Lung (tissue), 16 donors: Measurements from ENCODE around the gene TMEFF2. TPM values are rescaled to one million over a fixed set of nuclear protein-coding genes. Genes with fewer than 3 reads are reported as not detected.

ENCODE experiments used
- ATAC-seq: fragments of 200-7000 bp; cut with Tn5 transposase; one replicate; pipeline ENCODE4 v1.9.1; 2020; ENCODE audit warnings: moderate number of reproducible peaks; ENCODE audit not compliant: insufficient read depth, low FRiP score
- DNase-seq, 3 donors: peaks; one replicate each; pipeline ENCODE4 v3.0.0-alpha.2; 2013 to 2017
- H3K27ac ChIP-seq, 2 donors: one replicate each; pipeline ENCODE4 v1.5.1; 2013; ENCODE audit warnings: mild to moderate bottlenecking in 2 of 2, moderate library complexity in 2 of 2, control low read depth in 1 of 2, inconsistent platforms in 1 of 2, low read depth in 1 of 2, low read length in 1 of 2
- H3K27me3 ChIP-seq, 3 donors: one replicate each; pipeline ENCODE4 v1.5.1; 2013; ENCODE audit warnings: low read length in 2 of 3; ENCODE audit not compliant: control insufficient read depth in 3 of 3, insufficient read depth in 3 of 3
- H3K36me3 ChIP-seq, 4 donors: one replicate each; pipeline ENCODE4 v1.5.1; 2013; ENCODE audit warnings: low read length in 4 of 4, mild to moderate bottlenecking in 1 of 4, moderate library complexity in 1 of 4; ENCODE audit not compliant: control insufficient read depth in 4 of 4, insufficient read depth in 4 of 4
- H3K4me1 ChIP-seq, 5 donors: one replicate each; pipeline ENCODE4 v1.5.1; 2013; ENCODE audit warnings: low read length in 5 of 5, mild to moderate bottlenecking in 2 of 5, moderate library complexity in 1 of 5; ENCODE audit not compliant: control insufficient read depth in 5 of 5, insufficient read depth in 5 of 5
- H3K4me3 ChIP-seq: one replicate; pipeline ENCODE4 v1.5.1; 2013; ENCODE audit warnings: mild to moderate bottlenecking, control low read depth, moderate library complexity
- H3K9ac ChIP-seq, 2 donors: one replicate each; pipeline ENCODE4 v1.5.1; 2013; ENCODE audit warnings: low read length in 2 of 2, control low read depth in 1 of 2; ENCODE audit not compliant: insufficient read depth in 1 of 2
- H3K9me3 ChIP-seq, 4 donors: one replicate each; pipeline ENCODE4 v1.5.1; 2013; ENCODE audit warnings: low read length in 3 of 4, mild to moderate bottlenecking in 1 of 4, moderate library complexity in 1 of 4; ENCODE audit not compliant: control insufficient read depth in 4 of 4, insufficient read depth in 3 of 4
- CTCF ChIP-seq: IDR thresholded peaks from 2 replicates; pipeline ENCODE4 v1.5.1; 2012; ENCODE audit warnings: mild to moderate bottlenecking; ENCODE audit errors: control extremely low read depth, extremely low read depth
- WGBS, 2 donors: extraction: QIAGEN DNeasy Blood & Tissue Kit; methylation state at CpG; one replicate each; pipeline ENCODE4 v1.1.7; 2013; 5-methylcytosine and 5-hydroxymethylcytosine counted together
- long read RNA-seq, 5 donors: transcript quantifications; one replicate each; lab custom pipeline, GENCODE V29; 2026
- polyA plus RNA-seq, 2 donors: library from polyadenylated mRNA; stranded (reverse); fragments of 200-250 nt; gene quantifications; one replicate each; pipeline ENCODE4 v1.2.1, GENCODE V29; 2013
- total RNA-seq, 2 donors: library from RNA; depleted of rRNA in 1 of 2; stranded (reverse); fragments of >200 nt in 1 of 2; gene quantifications; one replicate each; pipeline ENCODE4 v1.2.1, GENCODE V29; 2014 to 2021
- donor health status: control.
- donor health status: control.
- donor health status: Bipolar disorder and iron deficiency.
- donor health status: healthy.
- donor health status: DM: yes; HTN: yes; CAD: no.

Gene TMEFF2
- total RNA-seq (under 1 TPM in 1 of 2 donors, not detected in 1; 0.43 TPM), polyA plus RNA-seq (not detected)
- long read RNA-seq, donor 1, partial matches to known transcripts: 0 of 1 reads
- long read RNA-seq, donor 1, other reads (novel, unspliced or antisense): 0 of 1 reads
- long read RNA-seq, donor 2: 0 reads
- long read RNA-seq, donor 3: 0 reads
- long read RNA-seq, donor 4: 0 reads
- long read RNA-seq, donor 5: 0 reads

GRCh38 chr2:192194866-192195547 is at the start of gene TMEFF2:
Gene TMEFF2 (minus strand): TSS chr2:192194933. CDS start chr2:192194524, 409 bp downstream.
- Histone ChIP-seq H3K36me3 (no peaks in the 10 kb centered on the region), H3K27ac (no peak within 1 kb of the TSS), H3K9me3 (peaks cover 0 to 5% (median 0%) of the 10 kb centered on the region in 4 donors), H3K27me3 (peaks cover 2 to 79% (median 67%) of the 10 kb centered on the region in 3 donors), H3K4me1 (peaks cover 0 to 28% (median 0%) of the 10 kb centered on the region in 5 donors), H3K9ac (no peak within 1 kb of the TSS), H3K4me3 (no peak within 1 kb of the TSS)
- 1 to 2% methylated on average over 62 to 64 of the region's 64 CpGs for WGBS, 2 donors
- DNase-seq (peak; percentile 65 to 76 (median 67)), ATAC-seq (peak; percentile 25)
- TF ChIP-seq CTCF: no peak

GRCh38 chr2:192243488-192243887 is 48.8 kb upstream of the TMEFF2 start:
- H3K9me3 ChIP-seq: no peaks in the 10 kb centered on the region
- H3K9ac ChIP-seq: no peak overlapping the region
- ATAC-seq (no peak), DNase-seq (no peak)
- no peak overlapping the region for H3K4me3 ChIP-seq
- H3K4me1 ChIP-seq: no peaks in the 10 kb centered on the region
- no peaks in the 10 kb centered on the region for H3K27me3 ChIP-seq
- no peak overlapping the region for H3K27ac ChIP-seq
- no peaks in the 10 kb centered on the region for H3K36me3 ChIP-seq
- no peak for TF ChIP-seq CTCF
- 82 to 94% methylated on average over 2 of the region's 2 CpGs for WGBS, 2 donors

- Histone ChIP-seq H3K9ac (no peak overlapping the region), H3K9me3 (no peaks in the 10 kb centered on the region), H3K4me1 (peaks cover 0 to 1% (median 0%) of the 10 kb centered on the region in 5 donors), H3K4me3 (no peak overlapping the region), H3K27me3 (no peaks in the 10 kb centered on the region), H3K27ac (no peak overlapping the region), H3K36me3 (no peaks in the 10 kb centered on the region)
- 76 to 85% methylated on average over 4 of the region's 4 CpGs for WGBS, 2 donors
- no peak for DNase-seq
- no peak for ATAC-seq
- no peak for TF ChIP-seq CTCF
Observed at GRCh38 chr2:192236136-192236535, 41.4 kb upstream of the TMEFF2 start.
